CD4-positive, alpha-beta memory T cell (primary cell): Measurements from ENCODE around the gene CD40. TPM values are rescaled to one million over a fixed set of nuclear protein-coding genes. Genes with fewer than 3 reads are reported as not detected.

Experiments used
- CTCF ChIA-PET: fragments of 350-600 bp; sonication (Branson Sonifier 250); formaldehyde crosslinking; loops from one replicate; lab custom pipeline; 2021; ENCODE audit warnings: inconsistent platforms; ENCODE audit not compliant: partially characterized antibody; lab: Charles Lee
- POLR2A ChIA-PET: fragments of 350-600 bp; sonication (Branson Sonifier 250); formaldehyde crosslinking; loops from one replicate; lab custom pipeline; 2021; ENCODE audit not compliant: partially characterized antibody; lab: Charles Lee
- DNase-seq, 5 donors: peaks; one replicate each; pipeline versions ENCODE4 v3.0.0 to v3.0.0-alpha.2; 2020 to 2022; ENCODE audit warnings: mixed read lengths in 1 of 5
- H3K27ac ChIP-seq: one replicate; pipeline ENCODE4 v1.7.0; 2013; ENCODE audit warnings: low read depth, low read length
- H3K27me3 ChIP-seq: 2 replicates; pipeline ENCODE4 v1.7.0; 2013; ENCODE audit warnings: mild to moderate bottlenecking, low read length, moderate library complexity; ENCODE audit not compliant: insufficient read depth
- H3K36me3 ChIP-seq: 2 replicates; pipeline ENCODE4 v1.7.0; 2013; ENCODE audit warnings: mild to moderate bottlenecking, low read length, moderate library complexity; ENCODE audit not compliant: insufficient read depth
- H3K4me1 ChIP-seq: 2 replicates; pipeline ENCODE4 v1.7.0; 2013; ENCODE audit warnings: mild to moderate bottlenecking, low read length, moderate library complexity; ENCODE audit not compliant: insufficient read depth
- H3K4me3 ChIP-seq, 2 donors: one replicate each; pipeline ENCODE4 v1.7.0; 2013; ENCODE audit warnings: low read length in 2 of 2, mild to moderate bottlenecking in 1 of 2
- H3K9me3 ChIP-seq, 2 donors: one replicate each; pipeline ENCODE4 v1.7.0; 2013; ENCODE audit warnings: low read length in 2 of 2, control low read depth in 1 of 2; ENCODE audit not compliant: control insufficient read depth in 1 of 2
- H3K27ac Mint-ChIP-seq, 7 donors: one replicate each; pipeline ENCODE4 v1.8.0; 2020 to 2021; ENCODE audit warnings: mixed read lengths in 7 of 7, mild to moderate bottlenecking in 6 of 7, inconsistent platforms in 3 of 7, moderate library complexity in 3 of 7
- H3K27me3 Mint-ChIP-seq, 2 donors: one replicate each; pipeline ENCODE4 v1.8.0; 2020 to 2021; ENCODE audit warnings: mixed read lengths in 2 of 2
- H3K36me3 Mint-ChIP-seq, 2 donors: one replicate each; pipeline ENCODE4 v1.8.0; 2020 to 2021; ENCODE audit warnings: mixed read lengths in 2 of 2, inconsistent platforms in 1 of 2, mild to moderate bottlenecking in 1 of 2
- H3K4me1 Mint-ChIP-seq, 4 donors: one replicate each; pipeline ENCODE4 v1.8.0; 2020 to 2021; ENCODE audit warnings: mixed read lengths in 4 of 4, mild to moderate bottlenecking in 1 of 4
- H3K4me3 Mint-ChIP-seq, 8 donors: one replicate each; pipeline ENCODE4 v1.8.0; 2020 to 2021; ENCODE audit warnings: mixed read lengths in 8 of 8, mild to moderate bottlenecking in 7 of 8, moderate library complexity in 6 of 8, inconsistent platforms in 3 of 8
- H3K9me3 Mint-ChIP-seq, 8 donors: one replicate each; pipeline ENCODE4 v1.8.0; 2020 to 2021; ENCODE audit warnings: mixed read lengths in 8 of 8, mild to moderate bottlenecking in 5 of 8, inconsistent platforms in 3 of 8, moderate library complexity in 1 of 8
- intact Hi-C: fragments of 100-400 bp; cut with micrococcal nuclease; formaldehyde crosslinking; loops from one replicate; pipeline ENCODE4 v1.15.1; 2023
- polyA plus RNA-seq, 2 donors: library from polyadenylated mRNA; unstranded; fragments of 300-500 nt; fragmentation: Illumina TruSeq; gene quantifications; one replicate each; pipeline ENCODE4 v1.2.3, GENCODE V29; 2021
- total RNA-seq, 2 experiments: library from RNA; stranded (reverse); gene quantifications; one replicate each; pipeline ENCODE4 v1.2.3, GENCODE V29; 2021

Gene CD40
- total and polyA plus RNA-seq, 4 experiments from 2014 or later, result 2.5 to 3.7 (median 3.0) TPM

- H3K27ac Mint-ChIP-seq, result no peak overlapping the region
- peaks cover 0 to 9% (median 3%) of the 10 kb centered on the region in 4 donors for H3K4me1 Mint-ChIP-seq
- Histone ChIP-seq H3K4me1 (peaks cover 3% of the 10 kb centered on the region), H3K27ac (no peak overlapping the region), H3K27me3 (peaks cover 24% of the 10 kb centered on the region), H3K9me3 (no peaks in the 10 kb centered on the region), H3K36me3 (no peaks in the 10 kb centered on the region), H3K4me3 (no peak overlapping the region)
- POLR2A ChIA-PET, result no interaction called here
- intact Hi-C loops, result no loop called here
- CTCF ChIA-PET, result interaction anchor here (1.1 to 4.6 kb wide), 5 partner anchors 15 to 160 kb away, joined by 3 to 32 read pairs (median 5); no protein-coding TSS in a partner anchor
- H3K9me3 Mint-ChIP-seq, result peaks cover 0 to 2% (median 0%) of the 10 kb centered on the region in 8 donors
- H3K27me3 Mint-ChIP-seq, result peaks cover 33 to 46% of the 10 kb centered on the region in 2 donors
- H3K36me3 Mint-ChIP-seq, result no peaks in the 10 kb centered on the region
- H3K4me3 Mint-ChIP-seq, result no peak overlapping the region
- no peak for DNase-seq
These were observed 54.9 kb downstream of the CD40 start for GRCh38 chr20:46172961-46173536.

- no peak overlapping the region for H3K27ac ChIP-seq
- Mint-ChIP-seq H3K4me3 (no peak overlapping the region), H3K9me3 (peaks cover 0 to 2% (median 0%) of the 10 kb centered on the region in 8 donors), H3K27ac (no peak overlapping the region), H3K4me1 (peaks cover 0 to 9% (median 3%) of the 10 kb centered on the region in 4 donors), H3K36me3 (no peaks in the 10 kb centered on the region), H3K27me3 (peaks cover 33 to 40% of the 10 kb centered on the region in 2 donors)
- H3K4me1 ChIP-seq, result peaks cover 3% of the 10 kb centered on the region
- intact Hi-C loops, result loop anchor here (1.0 to 2.0 kb wide), 2 partner anchors 42 to 159 kb away; no protein-coding TSS in a partner anchor
- DNase-seq, result no peak
- H3K9me3 ChIP-seq, result no peaks in the 10 kb centered on the region
- peaks cover 24% of the 10 kb centered on the region for H3K27me3 ChIP-seq
- CTCF ChIA-PET, result interaction anchor here (1.1 to 4.6 kb wide), 8 partner anchors 12 to 161 kb away, joined by 3 to 32 read pairs (median 7); no protein-coding TSS in a partner anchor
- no peak overlapping the region for H3K4me3 ChIP-seq
- POLR2A ChIA-PET, result no interaction called here
- no peaks in the 10 kb centered on the region for H3K36me3 ChIP-seq
These were observed 55.7 kb downstream of the CD40 start for GRCh38 chr20:46173652-46174468.

GRCh38 chr20:46174469-46175126 is 56.5 kb downstream of the CD40 start:
- Mint-ChIP-seq H3K9me3 (peaks cover 0 to 2% (median 0%) of the 10 kb centered on the region in 8 donors), H3K4me3 (peak overlapping the region in 1 of 8 donors; percentile 46)

GRCh38 chr20:46175127-46175494 is 57.0 kb downstream of the CD40 start:
- Mint-ChIP-seq H3K27ac (peak overlapping the region in 1 of 7 donors; percentile 53), H3K4me1 (peaks cover 0 to 9% (median 3%) of the 10 kb centered on the region in 4 donors), H3K27me3 (peaks cover 37 to 46% of the 10 kb centered on the region in 2 donors), H3K4me3 (peak overlapping the region in 4 of 8 donors; percentile 21 to 61 (median 42)), H3K36me3 (no peaks in the 10 kb centered on the region), H3K9me3 (peaks cover 0 to 2% (median 0%) of the 10 kb centered on the region in 8 donors)
- H3K36me3 ChIP-seq, result no peaks in the 10 kb centered on the region
- H3K27me3 ChIP-seq, result peaks cover 24% of the 10 kb centered on the region
- intact Hi-C loops, result loop anchor here (2.0 kb wide), 1 partner anchor 160 kb away; no protein-coding TSS in a partner anchor
- H3K4me3 ChIP-seq, result no peak overlapping the region
- no peak overlapping the region for H3K27ac ChIP-seq
- peaks cover 3% of the 10 kb centered on the region for H3K4me1 ChIP-seq
- no peaks in the 10 kb centered on the region for H3K9me3 ChIP-seq
- no peak for DNase-seq
- CTCF ChIA-PET, result interaction anchor here (0.7 to 4.6 kb wide), 17 partner anchors 8 to 310 kb away, joined by 3 to 32 read pairs (median 6); no protein-coding TSS in a partner anchor
- POLR2A ChIA-PET, result interaction anchor here (0.9 kb wide), 1 partner anchor 152 kb away, joined by 3 read pairs; no protein-coding TSS in a partner anchor

More at GRCh38 chr20:46174469-46175126, 56.5 kb downstream of the CD40 start:
- Mint-ChIP-seq H3K4me1 (peaks cover 0 to 9% (median 3%) of the 10 kb centered on the region in 4 donors), H3K27ac (no peak overlapping the region), H3K27me3 (peaks cover 33 to 42% of the 10 kb centered on the region in 2 donors), H3K36me3 (no peaks in the 10 kb centered on the region)
- peaks cover 24% of the 10 kb centered on the region for H3K27me3 ChIP-seq
- peak; percentile 58 to 61 (median 60) for DNase-seq
- H3K36me3 ChIP-seq, result no peaks in the 10 kb centered on the region
- ChIA-PET CTCF (interaction anchor here (0.8 to 4.6 kb wide), 13 partner anchors 8 to 187 kb away, joined by 3 to 32 read pairs (median 8); no protein-coding TSS in a partner anchor), POLR2A (interaction anchor here (0.9 kb wide), 1 partner anchor 152 kb away, joined by 3 read pairs; no protein-coding TSS in a partner anchor)
- intact Hi-C loops, result loop anchor here (1.0 to 2.0 kb wide), 2 partner anchors 42 to 160 kb away; no protein-coding TSS in a partner anchor
- H3K27ac ChIP-seq, result no peak overlapping the region
- no peak overlapping the region for H3K4me3 ChIP-seq
- H3K4me1 ChIP-seq, result peaks cover 3% of the 10 kb centered on the region
- H3K9me3 ChIP-seq, result no peaks in the 10 kb centered on the region

GRCh38 chr20:46176739-46177378 is 58.7 kb downstream of the CD40 start:
- H3K36me3 Mint-ChIP-seq, result no peaks in the 10 kb centered on the region
- POLR2A ChIA-PET, result no interaction called here
- H3K9me3 Mint-ChIP-seq, result peaks cover 0 to 2% (median 0%) of the 10 kb centered on the region in 8 donors
- H3K27ac ChIP-seq, result no peak overlapping the region
- H3K27me3 ChIP-seq, result peaks cover 24% of the 10 kb centered on the region
- intact Hi-C loops, result no loop called here
- peaks cover 0 to 9% (median 3%) of the 10 kb centered on the region in 4 donors for H3K4me1 Mint-ChIP-seq
- peaks cover 40 to 51% of the 10 kb centered on the region in 2 donors for H3K27me3 Mint-ChIP-seq
- H3K27ac Mint-ChIP-seq, result no peak overlapping the region
- no peaks in the 10 kb centered on the region for H3K9me3 ChIP-seq
- peaks cover 3% of the 10 kb centered on the region for H3K4me1 ChIP-seq
- H3K4me3 Mint-ChIP-seq, result no peak overlapping the region
- no peaks in the 10 kb centered on the region for H3K36me3 ChIP-seq
- H3K4me3 ChIP-seq, result no peak overlapping the region
- CTCF ChIA-PET, result interaction anchor here (1.8 kb wide), 1 partner anchor 190 kb away, joined by 8 read pairs; no protein-coding TSS in a partner anchor
- no peak for DNase-seq

GRCh38 chr20:46177768-46178167 is 59.7 kb downstream of the CD40 start:
- intact Hi-C loops, result no loop called here
- POLR2A ChIA-PET, result no interaction called here

More at GRCh38 chr20:46177768-46178167, 59.7 kb downstream of the CD40 start:
- CTCF ChIA-PET, result no interaction called here
- H3K36me3 Mint-ChIP-seq, result no peaks in the 10 kb centered on the region
- H3K27ac ChIP-seq, result no peak overlapping the region
- peaks cover 0 to 9% (median 3%) of the 10 kb centered on the region in 4 donors for H3K4me1 Mint-ChIP-seq
- peaks cover 3% of the 10 kb centered on the region for H3K4me1 ChIP-seq
- H3K36me3 ChIP-seq, result no peaks in the 10 kb centered on the region
- peaks cover 39 to 47% of the 10 kb centered on the region in 2 donors for H3K27me3 Mint-ChIP-seq
- no peak overlapping the region for H3K27ac Mint-ChIP-seq
- no peak overlapping the region for H3K4me3 ChIP-seq
- peaks cover 0 to 2% (median 0%) of the 10 kb centered on the region in 8 donors for H3K9me3 Mint-ChIP-seq
- H3K4me3 Mint-ChIP-seq, result no peak overlapping the region
- DNase-seq, result no peak
- H3K27me3 ChIP-seq, result peaks cover 24% of the 10 kb centered on the region
- H3K9me3 ChIP-seq, result no peaks in the 10 kb centered on the region
